ENCODE measurements around the gene MCM9. TPM values are rescaled to one million over a fixed set of nuclear protein-coding genes. Genes with fewer than 3 reads are reported as not detected.

The MCM9 gene
- total RNA-seq, 3 donors from 2014 or later (not counting 1 experiment from before 2014, with no cell fraction given): 45.2 to 53.4 (median 52.5) TPM

GRCh38 chr6:118921084-118921483 is 13.9 kb downstream of the MCM9 start:
- no peak for TF ChIP-seq CTCF (IDR thresholded peaks at IDR 0.05)
- Mint-ChIP-seq H3K36me3 (peaks cover 31% of the 10 kb centered on the region), H3K9me3 (no peaks in the 10 kb centered on the region), H3K27ac (no peak overlapping the region), H3K4me3 (no peak overlapping the region), H3K4me1 (peaks cover 0 to 3% of the 10 kb centered on the region in 2 donors), H3K27me3 (ENCODE audit: low read depth in 2 of 2) (no peaks in the 10 kb centered on the region)
- 94% methylated on average over 1 of the region's 1 CpG for WGBS (ENCODE audit: insufficient coverage)
- Histone ChIP-seq H3K27ac (ENCODE audit: low read length) (no peak overlapping the region), H3K9me3 (ENCODE audit: control insufficient read depth, insufficient read depth, low read length) (no peaks in the 10 kb centered on the region), H3K27me3 (ENCODE audit: control insufficient read depth, insufficient read depth, low read length) (no peaks in the 10 kb centered on the region), H3K36me3 (ENCODE audit: control insufficient read depth, insufficient read depth, low read length) (peaks cover 64% of the 10 kb centered on the region), H3K4me1 (ENCODE audit: control insufficient read depth, insufficient read depth, low read length) (no peaks in the 10 kb centered on the region), H3K4me3 (ENCODE audit: low read length) (no peak overlapping the region)
- DNase-seq (no peak), ATAC-seq (no peak)
- intact Hi-C loops (cut with micrococcal nuclease): no loop called here

- ATAC-seq: no peak
- H3K27ac ChIP-seq (ENCODE audit: low read length): no peak overlapping the region
- TF ChIP-seq CTCF (IDR thresholded peaks at IDR 0.05): no peak
- DNase-seq: no peak
- Mint-ChIP-seq H3K4me3 (no peak overlapping the region), H3K36me3 (peaks cover 24% of the 10 kb centered on the region), H3K4me1 (no peaks in the 10 kb centered on the region), H3K27ac (peak overlapping the region in 1 of 2 donors; percentile 24), H3K9me3 (no peaks in the 10 kb centered on the region), H3K27me3 (ENCODE audit: low read depth in 2 of 2) (no peaks in the 10 kb centered on the region)
- WGBS (ENCODE audit: insufficient coverage): 93% methylated on average over 2 of the region's 2 CpGs
- H3K27me3 ChIP-seq (ENCODE audit: control insufficient read depth, insufficient read depth, low read length): no peaks in the 10 kb centered on the region
- no peaks in the 10 kb centered on the region for H3K9me3 ChIP-seq (ENCODE audit: control insufficient read depth, insufficient read depth, low read length)
- peaks cover 68% of the 10 kb centered on the region for H3K36me3 ChIP-seq (ENCODE audit: control insufficient read depth, insufficient read depth, low read length)
- intact Hi-C loops (cut with micrococcal nuclease): no loop called here
- no peaks in the 10 kb centered on the region for H3K4me1 ChIP-seq (ENCODE audit: control insufficient read depth, insufficient read depth, low read length)
- no peak overlapping the region for H3K4me3 ChIP-seq (ENCODE audit: low read length)
Observed at GRCh38 chr6:118918329-118918725, 16.6 kb downstream of the MCM9 start.

DNA sequence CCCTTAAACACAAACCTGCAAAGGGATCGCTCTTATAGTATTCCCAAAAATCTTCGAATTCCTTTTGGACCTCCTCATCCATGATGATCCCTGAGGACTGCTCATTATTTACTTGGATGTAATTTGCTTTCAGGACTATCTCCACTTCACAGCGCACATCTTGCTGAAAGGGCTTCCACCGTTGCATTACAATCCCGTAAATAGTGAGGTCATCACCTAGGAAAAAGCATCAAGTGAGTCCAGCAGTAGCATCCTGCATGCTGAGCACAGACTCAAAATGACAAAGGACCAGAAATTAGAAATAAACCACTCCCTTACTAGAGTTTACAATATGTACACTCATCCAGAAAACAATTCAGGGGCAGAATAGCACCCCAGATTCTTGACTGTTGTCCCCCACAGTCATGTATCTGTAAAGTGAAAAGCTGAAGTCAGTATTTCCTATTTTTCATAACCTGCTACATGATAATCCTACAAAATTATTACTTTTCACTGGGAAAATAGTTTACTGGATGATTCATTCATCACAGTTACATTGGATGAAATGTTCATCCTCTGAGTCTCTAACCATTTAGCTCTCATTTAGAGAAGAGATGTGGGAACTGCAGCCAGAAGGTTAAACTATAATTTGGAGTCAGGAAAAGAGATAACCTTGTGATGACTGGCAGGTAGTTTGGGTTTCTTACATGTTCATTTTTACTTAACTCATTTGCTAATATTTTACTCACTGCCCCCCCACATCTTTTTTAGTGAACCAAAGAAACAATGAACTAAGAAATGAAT is 17.2 kb downstream of the MCM9 start:
- H3K27ac ChIP-seq (ENCODE audit: low read length): no peak overlapping the region
- Mint-ChIP-seq H3K4me3 (no peak overlapping the region), H3K4me1 (no peaks in the 10 kb centered on the region), H3K36me3 (peaks cover 23% of the 10 kb centered on the region), H3K9me3 (no peaks in the 10 kb centered on the region), H3K27me3 (ENCODE audit: low read depth in 2 of 2) (no peaks in the 10 kb centered on the region), H3K27ac (peak overlapping the region in 1 of 2 donors; percentile 24)
- TF ChIP-seq CTCF (IDR thresholded peaks at IDR 0.05): no peak
- ATAC-seq (no peak), DNase-seq (no peak)
- peaks cover 67% of the 10 kb centered on the region for H3K36me3 ChIP-seq (ENCODE audit: control insufficient read depth, insufficient read depth, low read length)
- no peaks in the 10 kb centered on the region for H3K4me1 ChIP-seq (ENCODE audit: control insufficient read depth, insufficient read depth, low read length)
- H3K9me3 ChIP-seq (ENCODE audit: control insufficient read depth, insufficient read depth, low read length): no peaks in the 10 kb centered on the region
- H3K27me3 ChIP-seq (ENCODE audit: control insufficient read depth, insufficient read depth, low read length): no peaks in the 10 kb centered on the region
- WGBS (ENCODE audit: insufficient coverage): 96% methylated on average over 5 of the region's 5 CpGs
- no peak overlapping the region for H3K4me3 ChIP-seq (ENCODE audit: low read length)
- intact Hi-C loops (cut with micrococcal nuclease): no loop called here

DNA sequence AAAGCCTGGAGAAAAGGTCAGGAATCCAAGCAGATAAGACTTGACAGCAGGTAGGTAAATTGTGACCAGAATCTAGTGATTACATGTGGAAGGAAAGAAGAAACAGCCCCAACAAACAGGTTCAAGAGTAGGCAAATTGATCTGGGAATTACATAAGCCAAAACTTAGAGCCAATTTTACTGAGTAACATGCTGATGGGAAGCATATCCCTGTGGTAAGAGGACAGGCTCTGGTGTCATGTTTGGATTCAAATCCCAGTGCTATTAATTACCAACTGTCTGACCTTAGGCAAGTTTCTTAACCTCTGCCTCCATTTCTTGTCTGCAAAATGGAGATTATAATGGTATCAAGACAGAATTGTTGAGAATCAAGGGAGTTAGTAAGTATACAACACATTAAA is 20.4 kb downstream of the MCM9 start:
- Mint-ChIP-seq H3K9me3 (no peaks in the 10 kb centered on the region), H3K27ac (peak overlapping the region in 1 of 2 donors; percentile 33), H3K4me3 (no peak overlapping the region), H3K36me3 (peaks cover 6% of the 10 kb centered on the region), H3K4me1 (no peaks in the 10 kb centered on the region), H3K27me3 (ENCODE audit: low read depth in 2 of 2) (no peaks in the 10 kb centered on the region)
- H3K27ac ChIP-seq (ENCODE audit: low read length): no peak overlapping the region
- H3K36me3 ChIP-seq (ENCODE audit: control insufficient read depth, insufficient read depth, low read length): peaks cover 66% of the 10 kb centered on the region
- no peaks in the 10 kb centered on the region for H3K27me3 ChIP-seq (ENCODE audit: control insufficient read depth, insufficient read depth, low read length)
- intact Hi-C loops (cut with micrococcal nuclease): no loop called here
- DNase-seq (no peak), ATAC-seq (no peak)
- no peaks in the 10 kb centered on the region for H3K9me3 ChIP-seq (ENCODE audit: control insufficient read depth, insufficient read depth, low read length)
- no peak for TF ChIP-seq CTCF (IDR thresholded peaks at IDR 0.05)
- H3K4me1 ChIP-seq (ENCODE audit: control insufficient read depth, insufficient read depth, low read length): no peaks in the 10 kb centered on the region
- no peak overlapping the region for H3K4me3 ChIP-seq (ENCODE audit: low read length)

Measured in natural killer cell (primary cell).